Renal cortex interstitium (tissue), 11 donors: ENCODE results near the gene BRIP1. TPM values are rescaled to one million over a fixed set of nuclear protein-coding genes. Genes with fewer than 3 reads are reported as not detected.
"Not testable (repeated sequence)": the region's sequence is repeated elsewhere in the genome, so short reads cannot be mapped to it uniquely, and the experiment has no call there.

Source experiments
- DNase-seq, 11 donors: peaks; one replicate each; pipeline ENCODE4 v3.0.0-alpha.2; 2013; ENCODE audit warnings: low read depth in 9 of 11, low spot score in 4 of 11; ENCODE audit errors: extremely low read depth in 1 of 11
- polyA plus RNA-seq, 3 donors: library from polyadenylated mRNA; unstranded; fragments of 120-200 nt; gene quantifications; one replicate each; pipeline ENCODE4 v1.2.1, GENCODE V29; 2013; ENCODE audit not compliant: insufficient read length in 3 of 3

BRIP1 gene
- polyA plus RNA-seq, 3 donors, result 11.2 to 14.1 (median 12.4) TPM

GRCh38 chr17:61836266-61837174, 26.8 kb downstream of the BRIP1 start:
- no peak for DNase-seq

- no peak for DNase-seq
These were observed 27.7 kb downstream of the BRIP1 start for GRCh38 chr17:61835606-61836005.

GRCh38 chr17:61834610-61835009, 28.7 kb downstream of the BRIP1 start:
- no peak for DNase-seq

GRCh38 chr17:61833536-61834193, 29.7 kb downstream of the BRIP1 start:
- DNase-seq, result no peak

GRCh38 chr17:61832463-61832862, 30.9 kb downstream of the BRIP1 start:
- no peak for DNase-seq

GRCh38 chr17:61831099-61831498, 32.2 kb downstream of the BRIP1 start:
- no peak for DNase-seq

GRCh38 chr17:61828694-61829093, 34.6 kb downstream of the BRIP1 start:
- no peak for DNase-seq

- no peak for DNase-seq
These were observed 35.5 kb downstream of the BRIP1 start for GRCh38 chr17:61827649-61828395.

- not testable (repeated sequence) for DNase-seq
These were observed 36.5 kb downstream of the BRIP1 start for GRCh38 chr17:61826866-61827265.

- not testable (repeated sequence) for DNase-seq
These were observed 37.1 kb downstream of the BRIP1 start for GRCh38 chr17:61826198-61826597.

GRCh38 chr17:61825448-61826137, 37.7 kb downstream of the BRIP1 start:
- DNase-seq, result no peak

GRCh38 chr17:61822326-61823285, 40.7 kb downstream of the BRIP1 start:
- DNase-seq, result no peak

- DNase-seq, result no peak
These were observed 41.7 kb downstream of the BRIP1 start for GRCh38 chr17:61821655-61822054.

- DNase-seq, result not testable (repeated sequence)
These were observed 44.1 kb downstream of the BRIP1 start for GRCh38 chr17:61819265-61819664.

- no peak for DNase-seq
These were observed 45.1 kb downstream of the BRIP1 start for GRCh38 chr17:61818225-61818624.

- no peak for DNase-seq
These were observed 45.9 kb downstream of the BRIP1 start for GRCh38 chr17:61817452-61817851.

GRCh38 chr17:61816538-61816937, 46.8 kb downstream of the BRIP1 start:
- DNase-seq, result no peak
